Activated CD4-positive, alpha-beta T cell treated with anti-CD3 and anti-CD28 coated beads, Interleukin-2, amount 10 ng/mL, durations not matched to agents 7 days and 5 days (primary cell): ENCODE measurements around the gene ZC2HC1B. TPM values are rescaled to one million over a fixed set of nuclear protein-coding genes. Genes with fewer than 3 reads are reported as not detected.

Experiments
- CTCF ChIA-PET: fragments of 350-600 bp; sonication (Branson Sonifier 250); formaldehyde crosslinking; loops from one replicate; lab custom pipeline; 2021; ENCODE audit warnings: antibody characterized with exemption; lab: Charles Lee
- POLR2A ChIA-PET: fragments of 350-600 bp; sonication (Branson Sonifier 250); formaldehyde crosslinking; loops from one replicate; lab custom pipeline; 2021; ENCODE audit warnings: antibody characterized with exemption; lab: Charles Lee
- DNase-seq: peaks from one replicate; pipeline ENCODE4 v3.0.0-alpha.2; 2020
- H3K27ac Mint-ChIP-seq: one replicate; pipeline ENCODE4 v1.8.0; 2021; ENCODE audit warnings: mild to moderate bottlenecking, moderate library complexity, mixed read lengths
- H3K27me3 Mint-ChIP-seq: one replicate; pipeline ENCODE4 v1.8.0; 2021; ENCODE audit warnings: mixed read lengths
- H3K36me3 Mint-ChIP-seq: one replicate; pipeline ENCODE4 v1.8.0; 2021; ENCODE audit warnings: low read depth, mixed read lengths
- H3K4me1 Mint-ChIP-seq: one replicate; pipeline ENCODE4 v1.8.0; 2021; ENCODE audit warnings: mixed read lengths
- H3K4me3 Mint-ChIP-seq: one replicate; pipeline ENCODE4 v1.8.0; 2021; ENCODE audit warnings: mild to moderate bottlenecking, moderate library complexity, mixed read lengths
- H3K9me3 Mint-ChIP-seq: one replicate; pipeline ENCODE4 v1.8.0; 2021; ENCODE audit warnings: mixed read lengths
- total RNA-seq, 2 experiments: library from RNA; stranded (reverse); gene quantifications; one replicate each; pipeline ENCODE4 v1.2.3, GENCODE V29; 2021

ZC2HC1B gene
- total RNA-seq, 2 experiments from 2014 or later, result not detected

DNA sequence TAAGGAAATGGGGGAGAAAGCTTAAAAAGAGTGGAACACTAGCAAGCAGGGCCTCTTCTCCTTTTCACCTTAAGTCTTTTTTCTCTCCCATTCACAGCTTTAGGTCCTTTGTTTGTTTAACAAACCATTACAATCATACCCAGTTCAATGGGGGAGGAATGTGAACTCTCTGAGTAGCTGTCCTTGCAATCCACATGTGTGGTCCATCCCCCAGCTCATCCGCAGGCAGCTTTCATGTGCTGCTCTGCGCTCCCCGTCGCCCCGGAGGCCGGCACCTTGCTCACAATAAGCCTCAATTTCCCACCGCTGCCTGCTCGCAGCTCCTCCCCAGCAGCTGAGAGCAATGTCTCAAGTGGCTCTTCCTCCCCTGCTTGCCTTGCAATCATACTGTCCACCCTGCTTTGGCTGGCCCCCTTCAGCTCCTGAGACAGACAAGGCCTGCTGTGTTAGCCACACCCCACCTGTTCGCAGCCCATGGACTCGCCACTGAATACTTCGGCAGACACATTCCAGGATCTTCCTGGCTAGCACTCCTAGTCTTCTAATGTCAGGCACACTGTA lies 94.6 kb downstream of the ZC2HC1B start:
- POLR2A ChIA-PET, result no interaction called here
- Mint-ChIP-seq H3K4me1 (no peaks in the 10 kb centered on the region), H3K27ac (no peak overlapping the region), H3K36me3 (no peaks in the 10 kb centered on the region), H3K27me3 (no peaks in the 10 kb centered on the region), H3K4me3 (no peak overlapping the region), H3K9me3 (no peaks in the 10 kb centered on the region)
- CTCF ChIA-PET, result interaction anchor here (1.5 kb wide), 1 partner anchor 19 kb away, joined by 8 read pairs; no protein-coding TSS in a partner anchor
- no peak for DNase-seq

GRCh38 chr6:143959927-143960326 lies 95.7 kb downstream of the ZC2HC1B start:
- Mint-ChIP-seq H3K36me3 (no peaks in the 10 kb centered on the region), H3K27me3 (no peaks in the 10 kb centered on the region), H3K4me3 (no peak overlapping the region), H3K4me1 (no peaks in the 10 kb centered on the region), H3K9me3 (no peaks in the 10 kb centered on the region), H3K27ac (no peak overlapping the region)
- CTCF ChIA-PET, result interaction anchor here (0.7 kb wide), 1 partner anchor 53 kb away, joined by 3 read pairs; no protein-coding TSS in a partner anchor
- DNase-seq, result no peak
- POLR2A ChIA-PET, result no interaction called here

DNA sequence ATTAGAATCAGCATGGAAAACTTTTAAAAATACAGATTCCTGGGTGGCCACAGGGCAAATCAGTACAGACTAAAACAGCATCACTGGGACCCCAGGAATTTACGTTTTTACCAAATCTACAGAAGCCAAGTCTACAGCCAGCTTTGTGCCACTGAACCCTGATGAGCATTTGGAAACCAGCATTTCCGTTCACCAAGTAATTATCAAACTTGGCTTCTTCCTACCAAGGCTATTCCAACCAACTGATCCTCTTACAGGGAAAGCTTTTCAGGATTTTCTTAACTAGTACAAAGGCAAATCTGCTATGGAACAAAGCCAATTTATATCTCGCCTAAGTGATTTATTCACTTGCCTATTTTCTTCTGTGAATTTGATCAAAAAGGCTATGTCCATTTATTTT lies 96.8 kb downstream of the ZC2HC1B start:
- CTCF ChIA-PET, result interaction anchor here (0.5 to 2.3 kb wide), 4 partner anchors 8 to 430 kb away, joined by 3 to 6 read pairs (median 4); no protein-coding TSS in a partner anchor
- Mint-ChIP-seq H3K27ac (no peak overlapping the region), H3K27me3 (no peaks in the 10 kb centered on the region), H3K36me3 (no peaks in the 10 kb centered on the region), H3K9me3 (no peaks in the 10 kb centered on the region), H3K4me1 (no peaks in the 10 kb centered on the region), H3K4me3 (no peak overlapping the region)
- POLR2A ChIA-PET, result no interaction called here
- DNase-seq, result no peak

DNA sequence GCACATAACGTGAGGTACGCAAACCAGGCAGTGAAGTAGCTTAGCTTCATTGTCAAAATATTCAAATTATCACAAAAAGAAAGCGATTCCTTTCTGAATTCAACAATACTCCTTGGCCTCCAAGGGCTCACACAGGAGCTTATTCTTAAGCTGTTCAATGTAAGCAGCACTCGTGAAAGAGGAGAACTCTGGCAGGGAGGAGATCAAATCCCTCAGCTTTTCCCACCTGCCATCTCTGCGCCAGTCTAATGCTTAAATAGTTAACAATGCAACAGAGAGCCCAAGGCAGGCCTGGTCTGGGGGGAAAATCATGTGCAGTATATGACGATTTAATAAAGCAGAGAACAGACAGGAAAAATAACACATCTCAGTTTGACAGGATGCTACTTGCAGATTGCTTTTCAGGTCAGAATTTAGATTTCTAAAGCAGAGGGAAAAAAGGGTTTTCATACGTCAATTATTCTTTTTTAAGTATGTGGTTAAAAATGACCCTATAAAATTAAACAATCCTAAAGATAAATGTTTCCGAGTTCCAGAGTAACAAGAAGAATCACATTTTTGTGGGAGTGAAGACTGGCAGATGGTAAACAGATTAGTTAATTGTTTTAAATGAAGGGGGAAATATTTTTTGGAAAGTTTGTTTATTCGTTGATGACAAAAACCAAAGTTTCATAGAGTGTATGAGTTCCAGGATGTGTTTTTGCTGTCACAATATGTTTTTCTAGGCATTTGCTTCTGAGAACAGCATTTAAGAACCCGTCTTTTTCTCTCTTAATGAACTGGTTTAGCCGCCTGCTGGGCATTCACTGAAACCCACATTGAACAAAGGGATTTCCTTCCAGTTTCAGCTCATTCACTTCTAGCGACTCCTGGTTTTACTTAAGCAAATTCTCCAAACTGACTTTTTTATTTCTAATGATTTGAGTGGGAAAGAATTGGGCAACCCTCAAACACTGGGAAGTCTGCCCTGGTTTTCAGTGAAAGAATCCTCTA lies 97.9 kb downstream of the ZC2HC1B start:
- no peak for DNase-seq
- ChIA-PET CTCF (interaction anchor here (0.6 to 2.5 kb wide), 6 partner anchors 9 to 386 kb away, joined by 3 to 7 read pairs (median 4); no protein-coding TSS in a partner anchor), POLR2A (no interaction called here)
- no peaks in the 10 kb centered on the region for H3K36me3 Mint-ChIP-seq
- H3K27ac Mint-ChIP-seq, result no peak overlapping the region
- H3K4me1 Mint-ChIP-seq, result no peaks in the 10 kb centered on the region
- H3K27me3 Mint-ChIP-seq, result no peaks in the 10 kb centered on the region
- no peak overlapping the region for H3K4me3 Mint-ChIP-seq
- H3K9me3 Mint-ChIP-seq, result no peaks in the 10 kb centered on the region

DNA sequence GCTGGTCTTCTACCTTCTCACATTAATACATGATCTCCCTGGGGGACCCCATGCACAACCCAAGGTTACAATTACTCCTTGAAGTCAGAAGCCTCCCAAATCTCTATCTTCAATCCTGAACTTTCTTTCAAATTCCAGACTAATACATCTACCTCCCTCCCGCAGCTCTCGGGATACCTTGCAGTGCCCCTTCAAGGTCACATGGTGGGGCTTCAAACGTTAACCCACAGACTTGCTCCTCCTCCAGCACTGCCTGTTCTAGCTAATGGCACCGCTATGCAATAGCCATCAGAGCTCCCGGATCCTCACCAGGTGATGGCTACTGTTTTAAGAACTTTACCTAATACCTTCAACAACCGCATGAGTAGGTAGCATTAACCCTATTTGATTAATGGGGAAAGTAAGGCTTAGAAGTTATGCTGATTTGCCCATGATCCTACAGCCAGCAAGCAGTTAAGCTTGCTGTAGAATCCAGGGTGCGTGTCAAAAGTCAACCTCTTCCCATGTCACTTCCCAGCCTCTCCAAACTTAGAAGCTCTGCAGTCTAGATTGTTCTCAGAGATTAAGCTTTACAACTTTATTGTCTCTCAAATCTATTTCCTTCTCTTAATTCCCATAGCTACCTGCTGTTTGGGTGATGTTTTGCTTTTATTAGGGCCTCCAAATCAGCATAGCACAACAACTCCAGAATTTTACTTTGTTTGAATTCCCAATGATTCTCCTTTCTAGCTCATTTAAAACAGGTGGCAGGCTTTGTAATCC lies 99.1 kb downstream of the ZC2HC1B start:
- Mint-ChIP-seq H3K9me3 (no peaks in the 10 kb centered on the region), H3K36me3 (no peaks in the 10 kb centered on the region), H3K27ac (no peak overlapping the region), H3K4me3 (no peak overlapping the region), H3K27me3 (no peaks in the 10 kb centered on the region), H3K4me1 (no peaks in the 10 kb centered on the region)
- ChIA-PET CTCF (interaction anchor here (0.6 to 2.5 kb wide), 4 partner anchors 12 to 387 kb away, joined by 3 to 7 read pairs (median 4); no protein-coding TSS in a partner anchor), POLR2A (no interaction called here)
- DNase-seq, result no peak

DNA sequence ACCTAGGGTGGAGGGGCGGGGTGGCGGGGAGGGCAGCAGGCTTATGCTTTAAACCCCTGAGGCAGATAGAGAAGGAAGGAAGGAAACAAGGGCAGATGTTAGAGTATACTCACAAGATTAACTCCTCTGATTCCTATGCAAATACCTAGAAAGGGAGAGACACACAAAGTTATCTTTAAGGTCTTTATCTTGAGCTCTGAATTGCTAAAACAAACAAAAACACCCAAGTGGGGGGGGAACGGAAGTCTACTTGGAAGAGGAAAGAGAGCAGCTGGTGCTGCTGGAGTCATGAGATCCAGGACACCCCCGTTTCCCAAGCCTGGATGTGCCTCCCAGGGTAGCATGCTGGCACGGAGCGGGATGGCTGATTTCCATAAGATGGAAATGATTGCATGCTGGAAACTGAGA lies 100.4 kb downstream of the ZC2HC1B start:
- Mint-ChIP-seq H3K27me3 (no peaks in the 10 kb centered on the region), H3K27ac (no peak overlapping the region), H3K9me3 (no peaks in the 10 kb centered on the region), H3K4me1 (no peaks in the 10 kb centered on the region), H3K36me3 (no peaks in the 10 kb centered on the region), H3K4me3 (no peak overlapping the region)
- CTCF ChIA-PET, result interaction anchor here (2.5 kb wide), 1 partner anchor 25 kb away, joined by 7 read pairs; no protein-coding TSS in a partner anchor
- POLR2A ChIA-PET, result no interaction called here
- no peak for DNase-seq

DNA sequence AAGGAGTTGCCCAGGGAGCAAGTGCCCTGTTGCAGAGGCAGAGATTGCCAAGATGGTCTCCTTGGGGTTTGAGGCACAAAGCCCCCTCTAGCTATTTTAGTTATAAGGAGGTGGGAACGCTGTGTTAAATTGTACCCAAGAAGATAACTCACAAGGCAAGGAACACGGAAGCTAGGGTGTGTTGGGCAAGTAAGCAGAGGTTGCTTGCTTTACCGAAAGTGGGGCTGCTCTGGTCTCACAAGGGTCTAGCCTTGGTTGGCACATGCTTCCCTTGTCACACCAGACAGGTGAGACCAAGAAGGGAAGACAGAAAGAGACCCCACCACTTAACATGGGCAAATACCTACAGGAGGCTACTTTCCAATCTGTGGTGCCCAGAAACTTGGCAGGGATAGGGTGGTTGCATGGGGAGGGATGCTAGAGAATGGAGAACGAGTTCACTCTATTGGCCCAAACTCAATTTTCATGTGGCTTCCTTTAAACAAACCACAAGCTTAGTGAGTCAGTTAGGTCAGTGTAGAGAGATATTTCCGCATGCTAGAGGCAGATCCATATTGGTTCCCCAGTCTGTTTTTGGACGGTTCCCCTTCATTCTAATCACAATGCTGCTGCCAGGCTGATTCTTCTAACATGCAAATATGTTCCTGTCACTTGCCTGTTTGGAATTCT lies 101.4 kb downstream of the ZC2HC1B start:
- Mint-ChIP-seq H3K9me3 (no peaks in the 10 kb centered on the region), H3K36me3 (no peaks in the 10 kb centered on the region), H3K27me3 (no peaks in the 10 kb centered on the region), H3K4me3 (no peak overlapping the region), H3K27ac (no peak overlapping the region), H3K4me1 (no peaks in the 10 kb centered on the region)
- ChIA-PET CTCF (no interaction called here), POLR2A (no interaction called here)
- DNase-seq, result no peak

DNA sequence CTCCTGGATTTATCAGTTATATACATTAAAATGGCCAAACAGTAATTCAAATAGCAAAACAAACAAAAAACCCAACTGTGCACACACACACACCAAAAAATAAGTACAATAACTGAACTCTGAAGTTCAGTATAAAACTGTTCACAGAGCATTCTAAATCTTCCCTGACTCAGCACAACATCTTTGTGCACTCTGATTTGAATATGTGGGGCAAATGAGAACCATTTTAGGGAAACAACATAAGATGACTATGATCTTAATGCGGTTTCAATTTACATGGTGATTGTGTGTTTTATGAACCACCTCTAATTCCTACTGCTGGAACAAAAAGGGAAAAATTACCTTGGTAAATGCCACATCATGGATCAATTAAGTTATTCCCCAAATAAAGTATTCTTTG lies 102.0 kb downstream of the ZC2HC1B start:
- Mint-ChIP-seq H3K9me3 (no peaks in the 10 kb centered on the region), H3K4me1 (no peaks in the 10 kb centered on the region), H3K4me3 (no peak overlapping the region), H3K27ac (no peak overlapping the region), H3K36me3 (no peaks in the 10 kb centered on the region), H3K27me3 (peaks cover 4% of the 10 kb centered on the region)
- no peak for DNase-seq
- ChIA-PET CTCF (no interaction called here), POLR2A (no interaction called here)

GRCh38 chr6:143967706-143968376 lies 103.6 kb downstream of the ZC2HC1B start:
- Mint-ChIP-seq H3K4me1 (no peaks in the 10 kb centered on the region), H3K27me3 (peaks cover 4% of the 10 kb centered on the region), H3K36me3 (no peaks in the 10 kb centered on the region), H3K4me3 (no peak overlapping the region), H3K9me3 (no peaks in the 10 kb centered on the region), H3K27ac (no peak overlapping the region)
- ChIA-PET POLR2A (interaction anchor here (0.7 kb wide), 1 partner anchor 262 kb away, joined by 3 read pairs; no protein-coding TSS in a partner anchor), CTCF (interaction anchor here (0.9 kb wide), 1 partner anchor 19 kb away, joined by 4 read pairs; no protein-coding TSS in a partner anchor)
- DNase-seq, result no peak

- DNase-seq, result no peak
- H3K4me1 Mint-ChIP-seq, result no peaks in the 10 kb centered on the region
- peaks cover 4% of the 10 kb centered on the region for H3K27me3 Mint-ChIP-seq
- H3K27ac Mint-ChIP-seq, result no peak overlapping the region
- CTCF ChIA-PET, result interaction anchor here (0.8 kb wide), 1 partner anchor 46 kb away, joined by 3 read pairs; no protein-coding TSS in a partner anchor
- POLR2A ChIA-PET, result no interaction called here
- no peaks in the 10 kb centered on the region for H3K36me3 Mint-ChIP-seq
- H3K9me3 Mint-ChIP-seq, result no peaks in the 10 kb centered on the region
- no peak overlapping the region for H3K4me3 Mint-ChIP-seq
Measured at GRCh38 chr6:143969077-143969476, 104.8 kb downstream of the ZC2HC1B start.

GRCh38 chr6:143970456-143971218 lies 106.4 kb downstream of the ZC2HC1B start:
- CTCF ChIA-PET, result interaction anchor here (0.6 kb wide), 1 partner anchor 31 kb away, joined by 3 read pairs; no protein-coding TSS in a partner anchor

More at GRCh38 chr6:143970456-143971218, 106.4 kb downstream of the ZC2HC1B start:
- Mint-ChIP-seq H3K27ac (no peak overlapping the region), H3K27me3 (peaks cover 4% of the 10 kb centered on the region), H3K36me3 (no peaks in the 10 kb centered on the region), H3K9me3 (no peaks in the 10 kb centered on the region), H3K4me3 (no peak overlapping the region), H3K4me1 (no peaks in the 10 kb centered on the region)
- POLR2A ChIA-PET, result no interaction called here
- no peak for DNase-seq
